Spinal cord (tissue), 10 donors: ENCODE results near the gene MAPKAPK3. TPM values are rescaled to one million over a fixed set of nuclear protein-coding genes. Genes with fewer than 3 reads are reported as not detected.
"Not testable (repeated sequence)": the region's sequence is repeated elsewhere in the genome, so short reads cannot be mapped to it uniquely, and the experiment has no call there.

Experiments used
- DNase-seq, 6 donors: peaks; one replicate each; pipeline versions ENCODE4 v3.0.0 to v3.0.0-alpha.2; 2013 to 2015; ENCODE audit warnings: low spot score in 6 of 6, low read depth in 4 of 6
- H3K27ac ChIP-seq: one replicate; pipeline ENCODE4 v1.5.1; 2013; ENCODE audit warnings: low read depth, low read length, control low read depth
- H3K27me3 ChIP-seq: one replicate; pipeline ENCODE4 v1.6.1; 2013; ENCODE audit warnings: low read length; ENCODE audit not compliant: control insufficient read depth, insufficient read depth
- H3K36me3 ChIP-seq: one replicate; pipeline ENCODE4 v1.6.1; 2013; ENCODE audit warnings: low read length; ENCODE audit not compliant: control insufficient read depth, insufficient read depth
- H3K4me1 ChIP-seq: one replicate; pipeline ENCODE4 v1.6.1; 2013; ENCODE audit warnings: low read length; ENCODE audit not compliant: control insufficient read depth, insufficient read depth
- H3K4me3 ChIP-seq: one replicate; pipeline ENCODE4 v1.5.1; 2013; ENCODE audit warnings: low read depth, low read length, control low read depth
- H3K9me3 ChIP-seq: one replicate; pipeline ENCODE4 v1.6.1; 2013; ENCODE audit warnings: low read length; ENCODE audit not compliant: control insufficient read depth, insufficient read depth
- WGBS: methylation state at CpG from one replicate; pipeline ENCODE4 v1.1.5; 2013; ENCODE audit warnings: missing lambda C conversion rate; ENCODE audit not compliant: insufficient coverage; 5-methylcytosine and 5-hydroxymethylcytosine counted together
- polyA plus RNA-seq, 2 donors: library from polyadenylated mRNA; unstranded; fragments of 120-200 nt; gene quantifications; one replicate each; pipeline ENCODE4 v1.2.1, GENCODE V29; 2013; ENCODE audit not compliant: insufficient read length in 2 of 2
- total RNA-seq, 2 donors: library from RNA; depleted of rRNA in 1 of 2; stranded (reverse); fragments of 120-200 nt in 1 of 2; fragments of >200 nt in 1 of 2; gene quantifications; one replicate each; pipeline versions ENCODE4 v1.2.3 to v1.2.4, GENCODE V29; 2013 to 2014
- donor health status: healthy.

The MAPKAPK3 gene
- total and polyA plus RNA-seq, 4 donors = 12.4 to 24.4 (median 19.0) TPM

GRCh38 chr3:50657816-50658215, 40.9 kb downstream of the MAPKAPK3 start:
- H3K27ac ChIP-seq = no peak overlapping the region
- no peak for DNase-seq
- H3K4me1 ChIP-seq = peaks cover 2% of the 10 kb centered on the region
- H3K36me3 ChIP-seq = no peaks in the 10 kb centered on the region
- H3K27me3 ChIP-seq = no peaks in the 10 kb centered on the region
- 93% methylated on average over 2 of the region's 3 CpGs for WGBS
- H3K9me3 ChIP-seq = no peaks in the 10 kb centered on the region
- no peak overlapping the region for H3K4me3 ChIP-seq

- no peak overlapping the region for H3K27ac ChIP-seq
- no peak for DNase-seq
- no peaks in the 10 kb centered on the region for H3K36me3 ChIP-seq
- H3K4me1 ChIP-seq = no peaks in the 10 kb centered on the region
- no peaks in the 10 kb centered on the region for H3K27me3 ChIP-seq
- no peaks in the 10 kb centered on the region for H3K9me3 ChIP-seq
- H3K4me3 ChIP-seq = no peak overlapping the region
- 89% methylated on average over 4 of the region's 6 CpGs for WGBS
These were observed 41.5 kb downstream of the MAPKAPK3 start for GRCh38 chr3:50658416-50658815.

- no peak for DNase-seq
- Histone ChIP-seq H3K4me1 (no peaks in the 10 kb centered on the region), H3K27me3 (no peaks in the 10 kb centered on the region), H3K9me3 (no peaks in the 10 kb centered on the region), H3K27ac (no peak overlapping the region), H3K4me3 (no peak overlapping the region), H3K36me3 (no peaks in the 10 kb centered on the region)
- WGBS = 91% methylated on average over 3 of the region's 3 CpGs
These were observed 41.9 kb downstream of the MAPKAPK3 start for GRCh38 chr3:50658831-50659230.

DNA sequence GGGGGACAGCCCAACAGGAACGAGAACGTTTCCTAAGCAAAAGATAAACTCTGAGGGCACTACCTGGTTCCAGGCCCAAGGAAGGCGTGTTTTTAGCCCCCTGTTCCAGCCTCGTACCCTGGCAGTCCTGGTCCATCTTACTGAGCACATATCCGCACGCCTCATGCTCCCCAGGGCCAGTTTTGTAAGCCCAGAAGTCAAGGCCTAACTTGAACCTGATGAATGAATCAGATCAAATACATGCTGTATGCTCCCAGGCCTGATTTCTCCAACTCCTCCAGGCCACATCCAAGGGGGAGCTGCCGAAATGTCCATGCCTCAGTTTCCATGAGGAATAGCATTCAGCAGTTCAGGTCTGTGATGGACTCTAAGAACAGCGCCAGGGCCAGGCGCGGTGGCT, 43.4 kb downstream of the MAPKAPK3 start:
- Histone ChIP-seq H3K27me3 (no peaks in the 10 kb centered on the region), H3K9me3 (no peaks in the 10 kb centered on the region), H3K4me3 (no peak overlapping the region), H3K27ac (no peak overlapping the region), H3K4me1 (no peaks in the 10 kb centered on the region), H3K36me3 (no peaks in the 10 kb centered on the region)
- 93% methylated on average over 7 of the region's 10 CpGs for WGBS
- DNase-seq = no peak

DNA sequence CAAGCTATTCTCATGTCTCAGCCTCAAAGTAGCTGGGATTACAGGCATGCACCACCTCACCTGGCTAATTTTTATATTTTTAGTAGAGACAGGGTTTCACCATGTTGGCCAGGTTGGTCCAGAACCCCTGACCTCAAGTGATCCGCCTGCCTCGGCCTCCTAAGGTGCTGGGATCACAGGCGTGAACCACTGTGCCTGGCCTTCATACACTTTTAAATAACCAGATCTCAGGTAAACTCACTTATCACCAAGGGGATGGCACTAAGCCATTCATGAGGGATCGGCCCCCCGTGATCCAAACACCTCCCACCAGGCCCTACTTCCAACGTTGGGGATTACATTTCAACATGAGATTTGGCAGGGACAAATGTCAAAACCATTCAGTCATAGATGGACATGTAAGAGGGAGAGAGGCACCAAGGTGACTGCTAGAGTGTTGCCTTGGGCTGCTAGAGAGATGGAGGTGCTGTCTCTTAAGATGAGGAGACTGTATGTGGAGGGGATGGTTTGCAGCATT, 44.4 kb downstream of the MAPKAPK3 start:
- 95% methylated on average over 2 of the region's 6 CpGs for WGBS
- no peak overlapping the region for H3K27ac ChIP-seq
- H3K27me3 ChIP-seq = no peaks in the 10 kb centered on the region
- DNase-seq = no peak
- no peaks in the 10 kb centered on the region for H3K4me1 ChIP-seq
- no peaks in the 10 kb centered on the region for H3K36me3 ChIP-seq
- no peak overlapping the region for H3K4me3 ChIP-seq
- no peaks in the 10 kb centered on the region for H3K9me3 ChIP-seq

DNA sequence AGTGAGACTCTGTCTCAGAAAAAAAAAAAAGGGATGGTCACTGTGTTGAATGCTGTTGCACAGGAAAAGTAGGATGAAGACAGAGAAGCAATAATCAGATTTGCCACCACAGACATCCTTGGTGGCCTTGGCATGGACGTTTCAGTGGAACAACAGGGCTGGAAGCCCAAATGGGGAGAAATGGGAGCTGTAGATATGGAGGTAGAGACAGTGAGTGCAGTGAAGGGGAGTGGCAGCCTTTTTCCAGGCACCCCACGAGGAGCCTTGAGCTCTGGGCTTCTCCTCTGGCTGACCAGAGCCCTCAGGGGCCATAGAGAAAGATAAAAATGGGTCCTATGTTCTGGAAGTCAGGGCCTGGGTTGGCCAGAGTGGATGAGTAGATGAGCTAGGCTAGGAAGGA, 45.5 kb downstream of the MAPKAPK3 start:
- no peak overlapping the region for H3K27ac ChIP-seq
- no peak for DNase-seq
- no peaks in the 10 kb centered on the region for H3K36me3 ChIP-seq
- no peaks in the 10 kb centered on the region for H3K4me1 ChIP-seq
- 67% methylated on average over 1 of the region's 2 CpGs for whole genome bisulfite sequencing
- no peak overlapping the region for H3K4me3 ChIP-seq
- H3K27me3 ChIP-seq = no peaks in the 10 kb centered on the region
- no peaks in the 10 kb centered on the region for H3K9me3 ChIP-seq

- no peak for DNase-seq
- no peaks in the 10 kb centered on the region for H3K27me3 ChIP-seq
- H3K27ac ChIP-seq = no peak overlapping the region
- no peaks in the 10 kb centered on the region for H3K9me3 ChIP-seq
- H3K4me3 ChIP-seq = no peak overlapping the region
- no peaks in the 10 kb centered on the region for H3K36me3 ChIP-seq
- 82% methylated on average over 5 of the region's 5 CpGs for WGBS
- no peaks in the 10 kb centered on the region for H3K4me1 ChIP-seq
These were observed 48.3 kb downstream of the MAPKAPK3 start for GRCh38 chr3:50665081-50665840.

- 100% methylated on average over 4 of the region's 9 CpGs for WGBS
These were observed 48.8 kb downstream of the MAPKAPK3 start for GRCh38 chr3:50665841-50666115.

GRCh38 chr3:50666837-50667236, 49.9 kb downstream of the MAPKAPK3 start:
- no peaks in the 10 kb centered on the region for H3K4me1 ChIP-seq
- DNase-seq = peak in 1 of 6 donors; percentile 24
- no CpG with 5 or more reads among the region's 1 CpG for WGBS
- H3K27me3 ChIP-seq = peaks cover 2% of the 10 kb centered on the region
- H3K27ac ChIP-seq = no peak overlapping the region
- no peaks in the 10 kb centered on the region for H3K9me3 ChIP-seq
- H3K4me3 ChIP-seq = no peak overlapping the region
- H3K36me3 ChIP-seq = no peaks in the 10 kb centered on the region

More at GRCh38 chr3:50665841-50666115, 48.8 kb downstream of the MAPKAPK3 start:
- not testable (repeated sequence) for H3K27me3 ChIP-seq, H3K27ac ChIP-seq, H3K9me3 ChIP-seq, H3K4me3 ChIP-seq, H3K36me3 ChIP-seq, DNase-seq, H3K4me1 ChIP-seq

GRCh38 chr3:50671331-50671730, 54.4 kb downstream of the MAPKAPK3 start:
- Histone ChIP-seq H3K27ac (no peak overlapping the region), H3K4me1 (peaks cover 6% of the 10 kb centered on the region), H3K27me3 (peaks cover 16% of the 10 kb centered on the region), H3K4me3 (no peak overlapping the region), H3K36me3 (no peaks in the 10 kb centered on the region), H3K9me3 (no peaks in the 10 kb centered on the region)
- 67% methylated on average over 3 of the region's 4 CpGs for WGBS
- peak in 2 of 6 donors; percentile 9 to 50 for DNase-seq
